Spleen (tissue), 7 donors: ENCODE measurements around the gene POP4.

Source experiments
- CTCF ChIP-seq, 11 experiments: fragments of 200-600 bp in 7 of 11; fragments of 450-650 bp in 4 of 11; sonication (generic) in 4 of 11; IDR thresholded peaks in 8 of 11; conservative IDR thresholded peaks in 3 of 11; 1 replicate in 7 of 11; 2 replicates in 4 of 11; pipeline versions ENCODE4 v1.4.0 to v1.8.0; 2016 to 2021; ENCODE audit warnings: antibody characterized with exemption in 11 of 11, inconsistent platforms in 4 of 11, mild to moderate bottlenecking in 1 of 11
- POLR2A ChIP-seq, 3 donors: fragments of 450-650 bp; IDR thresholded peaks; one replicate each; pipeline ENCODE4 v1.5.1; 2017; ENCODE audit warnings: antibody characterized with exemption in 3 of 3, mild to moderate bottlenecking in 1 of 3
- donor health status: DM: no; HTN: no; CAD: no; lungs with moderate emphysema.
- donor health status: DM: no; HTN: no; CAD: no.
- donor health status: DM: no; HTN: no; CAD: no.

GRCh38 chr19:29636553-29637360 is 30.7 kb downstream of the POP4 start:
- TF ChIP-seq POLR2A (IDR thresholded peaks at IDR 0.05) (no peak), CTCF (IDR thresholded peaks at IDR 0.05 in 8 of 11, conservative IDR thresholded peaks at IDR 0.05 in 3 of 11) (no peak)
